HG03064 (cell line): ENCODE measurements around the gene ADAMTSL3.
"Not testable (repeated sequence)": the region's sequence is repeated elsewhere in the genome, so short reads cannot be mapped to it uniquely, and the experiment has no call there.

ENCODE experiments used
- ATAC-seq: cut with Tn5 transposase; IDR thresholded peaks from one replicate; pipeline ENCODE4 v1.9.1; 2021; ENCODE audit warnings: low read depth; ENCODE audit not compliant: unreplicated experiment

Gene ADAMTSL3

GRCh38 chr15:83695901-83696425 is 42.0 kb downstream of the ADAMTSL3 start:
- no peak for ATAC-seq

DNA sequence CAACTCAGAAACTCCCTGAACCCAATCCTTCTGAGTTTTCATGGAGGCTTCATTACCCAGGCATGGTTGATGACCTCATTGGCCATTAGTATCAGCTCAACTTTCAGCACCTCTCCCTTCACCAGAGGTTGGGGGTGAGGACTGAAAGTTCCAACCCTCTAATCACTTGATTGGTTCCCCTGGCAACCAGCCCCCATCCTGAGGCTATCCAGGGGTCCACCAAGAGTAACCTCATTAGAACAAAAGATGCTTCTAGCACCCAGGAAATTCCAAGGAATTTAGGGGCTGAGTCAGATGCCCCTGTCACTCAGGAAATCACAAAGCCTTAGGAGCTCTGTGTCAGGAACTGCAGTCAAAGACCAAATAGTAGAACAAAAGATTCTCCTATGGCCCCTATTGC is 43.8 kb downstream of the ADAMTSL3 start:
- ATAC-seq: no peak

DNA sequence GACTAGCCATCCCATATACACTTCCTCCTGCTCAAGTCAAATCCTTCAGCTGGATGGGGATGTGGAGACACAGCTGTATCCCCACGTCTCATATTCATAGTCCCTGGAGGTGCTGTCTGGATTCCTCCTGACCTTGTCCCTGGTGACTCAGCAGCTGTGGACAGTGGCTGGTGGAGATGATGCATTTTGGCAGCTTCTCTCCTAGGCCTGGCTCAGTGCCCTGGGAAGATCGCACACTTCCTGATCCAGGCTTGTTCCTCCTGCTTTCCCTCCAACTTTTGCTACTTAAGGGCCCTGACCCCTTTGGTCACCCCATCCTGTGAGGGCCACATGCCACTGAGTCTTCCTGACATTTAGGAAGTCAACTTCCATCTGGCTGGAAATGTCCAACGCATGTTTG is 44.4 kb downstream of the ADAMTSL3 start:
- no peak for ATAC-seq

DNA sequence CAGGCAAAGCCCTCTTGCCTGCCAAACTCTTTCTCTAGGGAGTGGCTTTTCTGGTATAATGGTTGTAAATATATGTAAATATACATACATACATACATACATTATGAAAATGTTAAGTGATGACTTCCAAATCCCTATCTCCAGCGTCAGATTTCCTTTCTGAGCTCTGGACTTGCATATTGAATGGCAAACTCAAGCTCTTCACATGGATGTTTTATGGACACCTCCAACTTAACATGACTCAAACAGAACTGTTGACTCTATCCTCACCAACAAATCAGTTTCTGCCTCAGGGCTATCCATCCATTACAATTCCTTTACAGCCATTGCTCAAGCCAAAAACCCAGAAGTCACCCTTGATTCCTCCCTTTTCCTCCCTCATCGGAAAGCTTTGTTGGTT is 45.1 kb downstream of the ADAMTSL3 start:
- no peak for ATAC-seq

- no peak for ATAC-seq
Measured at GRCh38 chr15:83700082-83700481, 46.2 kb downstream of the ADAMTSL3 start.

DNA sequence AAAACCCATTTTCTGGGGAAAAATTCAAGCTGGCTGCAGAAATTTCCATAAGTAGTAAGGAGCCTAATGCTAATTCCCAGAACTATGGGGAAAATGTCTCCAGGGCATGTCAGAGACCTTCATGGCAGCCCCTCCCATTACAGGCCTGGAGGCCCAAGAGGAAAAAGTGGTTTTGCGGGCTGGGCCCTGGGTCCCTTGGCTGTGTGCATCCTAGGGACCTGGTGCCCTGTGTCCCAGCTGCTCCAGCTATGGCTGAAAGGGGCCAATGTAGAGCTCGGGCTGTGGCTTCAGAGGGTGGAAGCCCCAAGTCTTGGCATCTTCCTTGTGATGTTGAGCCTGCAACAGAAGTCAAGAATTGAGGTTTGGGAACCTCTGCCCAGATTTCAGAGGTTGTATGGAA is 48.4 kb downstream of the ADAMTSL3 start:
- not testable (repeated sequence) for ATAC-seq

GRCh38 chr15:83708328-83708727 is 54.4 kb downstream of the ADAMTSL3 start:
- ATAC-seq: no peak

GRCh38 chr15:83709241-83709640 is 55.3 kb downstream of the ADAMTSL3 start:
- ATAC-seq: no peak

- no peak for ATAC-seq
Measured at GRCh38 chr15:83709811-83710210, 55.9 kb downstream of the ADAMTSL3 start.

GRCh38 chr15:83710452-83710851 is 56.5 kb downstream of the ADAMTSL3 start:
- ATAC-seq: no peak

DNA sequence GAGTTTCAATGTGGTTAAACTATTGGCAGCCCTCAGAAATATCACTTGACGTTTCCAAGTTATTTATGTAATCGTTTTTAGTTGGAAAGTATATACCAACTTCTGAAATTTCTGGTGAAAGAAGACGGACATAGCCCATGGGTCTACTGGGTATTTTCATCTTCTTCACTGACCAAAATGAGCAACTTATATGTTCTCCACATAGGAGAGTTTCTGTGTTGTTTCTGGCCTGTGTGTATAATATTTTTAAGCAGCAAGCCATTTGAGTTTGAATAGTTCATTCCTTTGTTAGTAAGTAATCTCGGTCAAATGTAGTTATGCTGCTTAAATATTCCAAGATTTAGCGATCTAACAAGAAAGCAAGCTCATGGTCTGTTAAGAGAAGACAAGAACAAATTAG is 57.3 kb downstream of the ADAMTSL3 start:
- no peak for ATAC-seq

- no peak for ATAC-seq
Measured at GRCh38 chr15:83713242-83713641, 59.3 kb downstream of the ADAMTSL3 start.

DNA sequence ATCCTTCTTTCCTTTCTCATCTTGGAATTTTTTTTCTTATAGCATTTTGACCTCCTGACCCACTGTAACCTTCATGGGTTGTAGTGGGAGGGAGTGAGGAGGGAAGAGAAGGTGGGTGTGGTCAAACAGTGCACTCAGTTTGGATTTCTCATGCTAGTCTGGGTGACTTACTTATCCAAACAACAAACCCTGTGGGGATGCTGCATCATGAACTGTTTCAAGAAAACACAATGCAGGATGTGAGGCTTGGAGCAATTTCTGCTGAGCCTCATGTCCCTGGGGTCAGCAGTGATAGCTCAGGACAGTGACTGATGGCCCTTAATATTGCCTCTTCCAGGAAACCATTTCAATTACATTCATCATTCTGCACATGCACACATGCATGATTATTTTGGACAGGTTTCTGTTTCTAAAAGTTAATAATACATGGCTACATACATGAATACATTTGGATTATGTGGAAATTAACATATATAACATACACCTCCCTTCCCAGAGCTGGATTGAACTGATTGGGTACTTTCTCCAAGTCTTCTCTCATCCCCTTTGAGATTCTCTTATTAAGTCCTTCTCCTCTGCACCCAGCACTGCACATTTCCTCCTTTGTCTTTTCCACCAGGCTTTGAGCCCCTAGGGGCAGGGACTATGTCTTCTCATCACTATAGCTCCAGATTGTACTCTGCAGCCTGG is 61.2 kb downstream of the ADAMTSL3 start:
- ATAC-seq: no peak

- ATAC-seq: no peak
Measured at GRCh38 chr15:83716605-83717004, 62.7 kb downstream of the ADAMTSL3 start.

DNA sequence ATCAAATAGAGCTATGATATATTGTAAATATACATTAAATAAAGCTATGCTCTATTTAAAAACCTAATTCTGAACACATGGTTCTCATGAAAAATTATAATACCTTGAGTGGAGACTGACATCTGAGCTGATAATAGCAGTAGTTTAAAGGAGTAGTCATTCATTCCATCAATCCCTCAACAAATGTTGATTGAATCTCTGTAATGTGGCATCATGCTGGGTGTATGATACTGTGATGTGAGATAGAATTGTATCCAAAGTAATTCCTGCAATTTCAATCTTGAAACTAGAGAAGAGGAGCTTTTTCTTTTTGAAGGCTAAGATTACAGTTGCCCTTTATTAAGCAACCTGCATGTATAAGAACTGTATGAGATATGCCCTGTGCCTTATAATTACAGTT is 63.1 kb downstream of the ADAMTSL3 start:
- no peak for ATAC-seq

GRCh38 chr15:83720468-83720867 is 66.5 kb downstream of the ADAMTSL3 start:
- no peak for ATAC-seq

DNA sequence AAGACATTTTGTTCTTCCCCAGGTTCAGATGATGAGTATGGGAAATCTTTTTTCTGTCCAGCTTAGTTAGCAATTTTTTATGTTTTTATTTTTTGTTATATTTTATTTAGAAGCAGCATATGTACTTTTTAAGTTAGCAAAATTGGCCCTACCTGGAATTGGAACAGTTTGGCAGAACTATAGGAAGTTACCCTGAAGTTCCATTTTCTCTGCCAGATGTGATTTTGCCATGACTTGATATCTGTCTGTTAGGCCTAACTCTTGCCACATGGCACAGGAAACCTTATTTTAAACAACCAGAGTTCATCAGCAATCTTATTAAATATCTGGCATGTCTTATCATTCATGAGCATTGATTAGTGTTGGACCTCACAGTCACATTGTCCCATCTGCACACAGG is 67.1 kb downstream of the ADAMTSL3 start:
- no peak for ATAC-seq

DNA sequence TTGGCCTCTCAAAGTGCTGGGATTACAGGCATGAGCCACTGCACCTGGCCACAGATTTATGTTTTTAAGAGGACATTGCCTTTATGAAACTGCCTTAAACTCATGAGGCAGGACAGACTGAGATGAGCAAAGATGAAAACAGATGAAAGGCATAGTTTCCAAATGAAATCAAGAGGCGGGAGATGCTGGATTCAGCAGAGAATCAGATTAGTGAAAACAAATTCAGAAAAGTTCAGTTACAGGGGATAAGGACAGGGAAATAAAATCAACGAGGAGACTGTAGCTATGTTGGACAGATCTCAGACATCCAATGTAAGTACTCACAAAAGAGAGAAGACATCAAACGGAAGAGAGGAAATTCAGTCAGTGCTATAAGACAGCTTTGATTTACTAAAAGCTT is 68.1 kb downstream of the ADAMTSL3 start:
- no peak for ATAC-seq

- ATAC-seq: no peak
Measured at GRCh38 chr15:83723216-83723615, 69.3 kb downstream of the ADAMTSL3 start.

DNA sequence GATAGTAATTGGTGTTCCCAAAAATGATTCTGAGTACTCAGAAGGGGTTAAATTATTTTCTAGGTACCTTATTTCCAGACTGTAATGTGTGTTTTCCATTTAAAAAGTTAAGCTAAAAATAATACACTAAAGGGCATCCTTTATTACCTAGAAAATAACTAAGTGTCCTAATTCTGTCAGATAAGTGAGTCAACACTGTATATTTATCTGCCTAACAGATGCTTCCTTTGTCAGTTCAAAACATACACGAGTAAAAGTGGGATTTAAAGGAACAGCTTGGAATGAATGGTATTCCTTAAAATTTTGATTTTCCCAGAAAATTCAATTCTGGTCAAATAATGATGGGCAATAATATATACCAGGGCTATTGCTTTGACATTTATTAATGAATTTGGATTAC is 78.3 kb downstream of the ADAMTSL3 start:
- ATAC-seq: no peak

DNA sequence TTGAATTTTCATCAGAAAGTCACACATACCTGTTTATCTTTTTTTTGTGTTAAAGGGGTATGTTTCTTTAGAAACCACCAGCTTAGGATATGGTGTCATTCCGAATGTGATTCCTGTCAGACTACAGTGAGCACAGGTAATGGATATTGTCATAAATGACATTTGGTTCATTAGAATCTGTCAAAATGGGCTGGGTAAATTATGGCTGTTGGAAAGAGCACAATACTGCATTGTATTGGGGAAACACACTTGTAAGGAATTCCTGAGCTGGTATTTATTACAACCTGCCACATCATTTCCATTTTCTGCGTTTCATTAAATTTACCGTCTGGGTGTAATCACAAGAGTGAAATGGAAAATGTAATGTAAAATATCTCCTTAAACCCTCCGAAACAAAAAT is 78.8 kb downstream of the ADAMTSL3 start:
- no peak for ATAC-seq

GRCh38 chr15:83733206-83733605 is 79.3 kb downstream of the ADAMTSL3 start:
- ATAC-seq: no peak

DNA sequence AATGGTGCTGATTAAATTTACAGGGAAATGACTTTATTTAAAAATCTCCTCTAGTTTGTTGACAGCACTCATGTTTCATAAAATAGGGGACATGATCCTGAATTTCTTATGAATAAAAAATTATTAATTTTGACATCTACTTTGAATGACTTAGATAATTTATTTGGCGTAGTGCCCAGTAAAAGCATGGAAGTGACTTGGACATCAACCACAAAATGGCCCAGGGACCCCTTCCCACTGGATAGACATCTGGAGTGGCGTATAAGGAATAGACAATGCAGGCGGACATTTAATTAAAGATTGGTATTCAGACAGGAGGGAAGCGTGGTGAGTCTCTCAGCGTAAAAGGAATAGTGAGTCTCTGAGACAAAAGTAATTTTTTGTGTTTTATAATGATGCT is 79.8 kb downstream of the ADAMTSL3 start:
- ATAC-seq: no peak
